ENCODE data around the gene CYTH3. TPM values are rescaled to one million over a fixed set of nuclear protein-coding genes. Genes with fewer than 3 reads are reported as not detected.
"Not testable (repeated sequence)": the region's sequence is repeated elsewhere in the genome, so short reads cannot be mapped to it uniquely, and the experiment has no call there.

CYTH3 gene
- total RNA-seq, 1 experiment from 2014 or later: 73.4 TPM

DNA sequence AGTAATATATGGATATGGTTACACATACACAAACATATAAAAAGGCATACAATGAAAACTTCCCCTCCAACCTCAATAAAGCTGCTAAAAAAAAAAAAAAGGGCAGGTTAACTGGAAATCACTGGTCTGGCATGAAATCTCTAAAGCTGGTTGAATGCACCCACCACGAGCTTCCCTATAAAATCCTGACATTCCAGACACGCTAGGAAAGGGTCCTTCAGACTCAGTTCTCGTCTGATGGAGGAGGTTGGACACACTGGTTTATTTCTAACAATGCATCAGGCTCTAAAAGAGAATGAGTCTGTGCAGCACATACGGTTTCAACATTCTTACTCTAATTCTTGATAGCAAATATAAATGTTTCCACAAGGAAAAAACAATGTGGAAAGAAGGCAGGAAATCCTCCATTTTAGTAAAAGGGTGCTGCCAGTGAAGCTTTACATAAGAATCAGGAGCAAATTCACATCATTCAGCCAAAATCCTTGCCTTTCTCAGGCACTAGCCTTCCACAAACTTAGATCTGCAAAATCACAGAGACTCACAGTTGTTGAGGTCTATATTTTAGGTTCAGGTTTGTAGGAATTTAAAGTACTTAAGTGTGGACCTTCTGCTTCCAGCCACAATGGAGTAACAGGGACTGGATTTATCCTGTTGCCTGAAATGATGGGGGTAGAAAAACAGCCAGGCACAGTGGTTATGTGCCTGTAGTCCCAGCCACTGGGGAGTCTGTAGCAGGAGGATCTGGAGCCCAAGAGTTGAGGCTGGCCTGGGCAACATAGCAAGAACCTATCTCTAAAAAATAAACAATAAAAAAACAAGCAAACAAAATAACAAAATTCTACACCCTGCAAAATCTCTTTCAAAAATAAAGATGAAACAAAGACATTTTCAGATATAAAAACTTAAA is 73.5 kb downstream of the CYTH3 start:
- intact Hi-C loops (cut with micrococcal nuclease; ENCODE audit: unreplicated experiment): no loop called here
- TF ChIP-seq, protein P1, sequence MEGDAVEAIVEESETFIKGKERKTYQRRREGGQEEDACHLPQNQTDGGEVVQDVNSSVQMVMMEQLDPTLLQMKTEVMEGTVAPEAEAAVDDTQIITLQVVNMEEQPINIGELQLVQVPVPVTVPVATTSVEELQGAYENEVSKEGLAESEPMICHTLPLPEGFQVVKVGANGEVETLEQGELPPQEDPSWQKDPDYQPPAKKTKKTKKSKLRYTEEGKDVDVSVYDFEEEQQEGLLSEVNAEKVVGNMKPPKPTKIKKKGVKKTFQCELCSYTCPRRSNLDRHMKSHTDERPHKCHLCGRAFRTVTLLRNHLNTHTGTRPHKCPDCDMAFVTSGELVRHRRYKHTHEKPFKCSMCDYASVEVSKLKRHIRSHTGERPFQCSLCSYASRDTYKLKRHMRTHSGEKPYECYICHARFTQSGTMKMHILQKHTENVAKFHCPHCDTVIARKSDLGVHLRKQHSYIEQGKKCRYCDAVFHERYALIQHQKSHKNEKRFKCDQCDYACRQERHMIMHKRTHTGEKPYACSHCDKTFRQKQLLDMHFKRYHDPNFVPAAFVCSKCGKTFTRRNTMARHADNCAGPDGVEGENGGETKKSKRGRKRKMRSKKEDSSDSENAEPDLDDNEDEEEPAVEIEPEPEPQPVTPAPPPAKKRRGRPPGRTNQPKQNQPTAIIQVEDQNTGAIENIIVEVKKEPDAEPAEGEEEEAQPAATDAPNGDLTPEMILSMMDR (IDR thresholded peaks at IDR 0.05; ENCODE audit: unreplicated experiment): no peak
- BruUV-seq (replicated peaks): no TSS peak
- DNase-seq: no peak
- H3K9me3 Mint-ChIP-seq (ENCODE audit: low read depth, unreplicated experiment): no peaks in the 10 kb centered on the region
- no peak overlapping the region for H3K4me3 Mint-ChIP-seq (ENCODE audit: low read depth, unreplicated experiment)
- CTCF ChIA-PET: no interaction called here
- H3K27ac Mint-ChIP-seq (ENCODE audit: unreplicated experiment): no peak overlapping the region
- peaks cover 10% of the 10 kb centered on the region for H3K4me1 Mint-ChIP-seq (ENCODE audit: low read depth, unreplicated experiment)
- H3K36me3 Mint-ChIP-seq (ENCODE audit: insufficient read depth, unreplicated experiment): no peaks in the 10 kb centered on the region
- H3K27me3 Mint-ChIP-seq (ENCODE audit: unreplicated experiment): no peaks in the 10 kb centered on the region

DNA sequence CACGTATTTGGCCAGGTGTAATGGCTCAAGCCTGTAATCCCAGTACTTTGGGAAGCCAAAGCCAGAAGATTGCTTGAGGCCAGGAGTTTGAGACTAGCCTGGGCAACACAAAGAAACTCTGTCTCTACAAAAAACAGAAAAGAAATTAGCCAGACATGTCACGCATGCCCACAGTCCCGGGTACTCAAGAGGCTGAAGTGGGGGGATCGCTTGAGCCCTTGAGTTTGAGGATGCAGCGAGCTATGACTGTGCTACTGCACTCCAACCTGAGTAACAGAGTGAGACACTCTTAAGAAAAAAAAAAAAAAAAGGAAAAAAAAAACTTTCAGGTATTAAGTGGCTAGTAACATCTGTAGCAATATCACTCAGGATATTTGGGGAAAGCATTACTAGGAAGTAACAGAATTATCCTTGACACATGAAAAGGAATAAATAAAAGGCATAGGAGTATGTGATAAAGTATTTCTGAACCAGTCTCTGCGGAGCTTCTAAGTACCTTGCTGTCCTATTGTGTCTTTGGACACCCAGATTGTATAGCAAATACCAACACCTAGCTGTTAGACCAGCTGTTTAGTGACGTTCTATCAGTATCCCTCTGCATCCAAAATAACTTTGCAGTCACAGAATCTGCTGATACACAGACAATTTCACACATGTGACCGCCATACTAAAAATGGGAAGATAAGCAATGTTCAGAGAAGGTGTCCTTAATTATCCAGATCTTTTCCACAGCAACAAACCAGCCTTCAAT is 74.4 kb downstream of the CYTH3 start:
- Mint-ChIP-seq H3K36me3 (ENCODE audit: insufficient read depth, unreplicated experiment) (no peaks in the 10 kb centered on the region), H3K4me1 (ENCODE audit: low read depth, unreplicated experiment) (peaks cover 10% of the 10 kb centered on the region), H3K27ac (ENCODE audit: unreplicated experiment) (no peak overlapping the region), H3K4me3 (ENCODE audit: low read depth, unreplicated experiment) (no peak overlapping the region), H3K27me3 (ENCODE audit: unreplicated experiment) (no peaks in the 10 kb centered on the region), H3K9me3 (ENCODE audit: low read depth, unreplicated experiment) (no peaks in the 10 kb centered on the region)
- no TSS peak for BruUV-seq (replicated peaks)
- no peak for DNase-seq
- intact Hi-C loops (cut with micrococcal nuclease; ENCODE audit: unreplicated experiment): no loop called here
- TF ChIP-seq, protein P1 (IDR thresholded peaks at IDR 0.05; ENCODE audit: unreplicated experiment): no peak
- CTCF ChIA-PET: no interaction called here

DNA sequence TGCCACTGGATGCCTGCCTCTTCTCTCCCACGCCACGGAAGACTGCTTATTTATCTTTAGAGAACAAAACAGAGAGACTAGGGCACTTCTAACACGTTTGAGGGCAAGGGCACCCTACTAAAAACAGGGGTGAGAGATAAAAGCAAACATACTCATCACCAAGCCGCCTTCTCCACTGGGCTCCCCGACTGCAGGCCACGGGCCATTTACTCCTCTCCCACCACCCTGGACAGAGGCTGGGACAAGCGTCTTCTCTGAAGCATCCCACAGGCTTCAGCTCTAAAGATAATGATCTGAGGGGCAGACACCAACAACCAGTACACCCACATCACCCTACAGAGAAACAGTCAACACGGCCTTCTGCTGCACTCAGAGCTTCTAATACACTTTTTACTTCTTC is 78.7 kb downstream of the CYTH3 start:
- Mint-ChIP-seq H3K27ac (ENCODE audit: unreplicated experiment) (no peak overlapping the region), H3K4me3 (ENCODE audit: low read depth, unreplicated experiment) (no peak overlapping the region), H3K9me3 (ENCODE audit: low read depth, unreplicated experiment) (no peaks in the 10 kb centered on the region), H3K4me1 (ENCODE audit: low read depth, unreplicated experiment) (no peaks in the 10 kb centered on the region), H3K36me3 (ENCODE audit: insufficient read depth, unreplicated experiment) (peaks cover 17% of the 10 kb centered on the region), H3K27me3 (ENCODE audit: unreplicated experiment) (no peaks in the 10 kb centered on the region)
- CTCF ChIA-PET: interaction anchor here (0.7 kb wide), 1 partner anchor 101 kb away, joined by 3 read pairs; no protein-coding TSS in a partner anchor
- DNase-seq: no peak
- no TSS peak for BruUV-seq (replicated peaks)
- TF ChIP-seq, protein P1 (IDR thresholded peaks at IDR 0.05; ENCODE audit: unreplicated experiment): no peak
- intact Hi-C loops (cut with micrococcal nuclease; ENCODE audit: unreplicated experiment): no loop called here

DNA sequence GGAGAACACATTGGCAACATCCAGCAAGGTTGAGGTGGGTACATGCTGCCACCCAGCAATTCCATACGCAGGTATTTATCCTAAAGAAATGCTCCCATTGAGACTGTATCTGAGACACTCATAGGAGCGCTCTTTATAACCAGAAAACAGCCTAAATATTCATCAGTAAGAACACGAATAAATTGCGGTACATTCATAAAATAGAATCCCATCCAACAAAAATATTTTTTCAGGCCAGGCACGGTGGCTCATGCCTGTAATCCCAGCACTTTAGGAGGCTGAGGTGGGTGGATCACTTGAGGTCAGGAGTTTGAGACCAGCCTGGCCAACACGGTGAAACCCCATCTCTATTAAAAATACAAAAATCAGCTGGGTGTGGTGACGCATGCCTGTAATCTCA is 81.9 kb downstream of the CYTH3 start:
- CTCF ChIA-PET; H3K27me3 Mint-ChIP-seq (ENCODE audit: unreplicated experiment); H3K4me1 Mint-ChIP-seq (ENCODE audit: low read depth, unreplicated experiment); DNase-seq; H3K27ac Mint-ChIP-seq (ENCODE audit: unreplicated experiment); H3K4me3 Mint-ChIP-seq (ENCODE audit: low read depth, unreplicated experiment); BruUV-seq (replicated peaks); H3K9me3 Mint-ChIP-seq (ENCODE audit: low read depth, unreplicated experiment); intact Hi-C loops (cut with micrococcal nuclease; ENCODE audit: unreplicated experiment): not testable (repeated sequence)
- peaks cover 42% of the 10 kb centered on the region for H3K36me3 Mint-ChIP-seq (ENCODE audit: insufficient read depth, unreplicated experiment)
